BLaER1 treated with 17β-estradiol and CSF1 and Interleukin-3, amounts not matched to agents 10 nM and 100 nM (cell line): ENCODE results near the gene POLE2.

Experiments
- H3K27ac ChIP-seq, 11 experiments: shearing (Covaris generic); formaldehyde crosslinking; 2 replicates each; pipeline ENCODE4 v1.8.1; 2022
- H3K27me3 ChIP-seq, 11 experiments: shearing (Covaris generic); formaldehyde crosslinking; 2 replicates each; pipeline ENCODE4 v1.8.1; 2022
- H3K36me3 ChIP-seq, 11 experiments: shearing (Covaris generic); formaldehyde crosslinking; 2 replicates each; pipeline ENCODE4 v1.8.1; 2022
- H3K4me1 ChIP-seq, 10 experiments: shearing (Covaris generic); formaldehyde crosslinking; 2 replicates each; pipeline ENCODE4 v1.8.1; 2022
- H3K4me2 ChIP-seq, 11 experiments: shearing (Covaris generic); formaldehyde crosslinking; 2 replicates each; pipeline ENCODE4 v1.8.1; 2022
- H3K4me3 ChIP-seq, 10 experiments: shearing (Covaris generic); formaldehyde crosslinking; 2 replicates each; pipeline ENCODE4 v1.8.1; 2022
- H3K9ac ChIP-seq, 11 experiments: shearing (Covaris generic); formaldehyde crosslinking; 2 replicates each; pipeline ENCODE4 v1.8.1; 2022
- H3K9me3 ChIP-seq, 11 experiments: shearing (Covaris generic); formaldehyde crosslinking; replicated peaks in 1 of 11; 2 replicates each; pipeline ENCODE4 v1.8.1; 2022
- H4K20me1 ChIP-seq, 11 experiments: shearing (Covaris generic); formaldehyde crosslinking; 2 replicates each; pipeline ENCODE4 v1.8.1; 2022
- Cebpa-rat ChIP-seq, 11 experiments: shearing (Covaris generic); IDR thresholded peaks; 2 replicates each; pipeline ENCODE4 v1.8.1; 2022

The POLE2 gene

GRCh38 chr14:49594347-49595091 lies 93.5 kb downstream of the POLE2 start:
- Histone ChIP-seq H3K27ac (no peak overlapping the region), H3K9me3 (no peaks in the 10 kb centered on the region), H3K9ac (peak overlapping the region in 1 of 11 experiments; percentile 24; a peak in 1 of 22 replicates), H3K4me3 (no peak overlapping the region), H3K4me1 (peaks cover 16 to 26% (median 18%) of the 10 kb centered on the region in 10 experiments), H4K20me1 (no peaks in the 10 kb centered on the region), H3K4me2 (peak overlapping the region in 1 of 11 experiments; percentile 21; a peak in 1 of 22 replicates), H3K27me3 (no peaks in the 10 kb centered on the region), H3K36me3 (no peaks in the 10 kb centered on the region)
- TF ChIP-seq Cebpa-rat (IDR thresholded peaks at IDR 0.05): no peak
